Embryonic facial prominence (tissue), 1 donor: Measurements from ENCODE around the gene LSP1.
"Not testable (repeated sequence)": the region's sequence is repeated elsewhere in the genome, so short reads cannot be mapped to it uniquely, and the experiment has no call there.

ENCODE experiments used
- DNase-seq: peaks from one replicate; pipeline ENCODE4 v3.0.0-alpha.2; 2016; ENCODE audit errors: extremely low spot score

The LSP1 gene

DNA sequence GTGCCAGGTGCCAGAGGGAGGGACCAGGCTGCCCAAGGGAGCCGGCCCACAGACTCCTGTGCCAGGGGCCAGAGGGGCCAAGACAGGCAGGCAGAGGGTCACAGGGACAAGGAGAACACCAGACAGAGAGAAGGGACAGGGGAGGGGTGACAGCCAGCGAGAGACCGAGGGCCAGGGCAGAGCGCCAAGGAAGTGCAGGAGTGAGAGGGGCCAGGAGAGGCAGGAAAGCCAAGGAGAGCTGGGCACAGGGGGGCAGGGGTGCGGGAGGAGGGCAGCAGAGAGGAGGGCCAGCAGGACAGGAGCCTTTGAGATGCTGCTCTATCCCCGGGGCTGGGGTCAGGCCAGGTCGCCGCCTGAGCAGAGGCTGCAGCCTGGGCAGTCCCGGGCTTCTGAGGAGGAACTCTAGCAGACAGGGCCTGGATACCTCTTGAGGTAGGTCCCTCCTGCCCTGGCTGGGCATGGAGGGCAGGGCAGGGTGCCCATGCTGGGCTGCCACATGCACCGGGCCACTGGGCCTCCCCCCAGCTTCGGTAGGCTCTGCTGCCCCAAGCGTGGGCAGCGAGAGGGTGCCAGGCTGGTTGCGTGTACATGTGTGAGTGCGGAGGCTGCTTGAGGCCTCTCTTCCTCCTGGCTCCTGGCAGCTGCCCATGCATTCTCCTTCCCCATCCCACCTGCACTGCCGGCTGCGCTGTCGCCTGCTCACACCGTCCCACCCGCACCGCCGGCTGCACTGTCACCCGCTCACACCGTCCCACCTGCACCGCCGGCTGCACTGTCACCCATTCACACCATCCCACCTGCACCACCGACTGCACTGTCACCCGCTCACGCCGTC is 12.2 kb downstream of the LSP1 start:
- no peak for DNase-seq

- DNase-seq, result no peak
Measured at GRCh38 chr11:1866226-1866625, 13.3 kb downstream of the LSP1 start.

- DNase-seq, result no peak
Measured at GRCh38 chr11:1866776-1867175, 13.9 kb downstream of the LSP1 start.

- DNase-seq, result no peak
Measured at GRCh38 chr11:1867381-1867780, 14.5 kb downstream of the LSP1 start.

DNA sequence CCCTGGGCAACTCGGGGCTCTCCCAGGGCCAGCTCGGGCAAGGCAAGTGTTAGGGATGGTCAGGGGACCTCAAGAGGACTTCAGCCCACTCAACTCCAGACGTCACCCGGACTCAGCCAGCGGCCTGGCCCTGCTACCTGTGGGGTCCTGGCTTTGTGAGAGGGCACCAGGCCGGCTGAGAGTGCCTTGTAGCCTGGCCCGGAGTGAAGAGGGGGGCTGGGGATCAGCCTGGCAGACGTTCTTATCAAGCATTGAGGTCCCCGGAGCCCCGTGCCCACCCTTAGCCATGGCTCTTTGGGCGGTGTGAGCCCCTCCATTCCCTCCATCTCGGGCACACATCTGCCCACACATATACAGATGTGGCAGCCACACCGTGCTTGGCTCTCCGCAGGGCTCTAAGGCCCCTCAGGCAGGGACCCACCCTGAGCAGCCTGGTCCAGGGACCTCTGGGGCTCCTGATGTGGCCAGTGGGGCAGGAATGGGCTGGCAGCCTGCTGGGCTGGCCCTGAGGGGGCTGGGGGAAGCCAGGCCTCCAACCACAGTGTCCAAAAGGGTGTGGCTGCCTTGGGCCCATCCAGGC is 15.3 kb downstream of the LSP1 start:
- no peak for DNase-seq

GRCh38 chr11:1868636-1869291 is 15.9 kb downstream of the LSP1 start:
- no peak for DNase-seq

DNA sequence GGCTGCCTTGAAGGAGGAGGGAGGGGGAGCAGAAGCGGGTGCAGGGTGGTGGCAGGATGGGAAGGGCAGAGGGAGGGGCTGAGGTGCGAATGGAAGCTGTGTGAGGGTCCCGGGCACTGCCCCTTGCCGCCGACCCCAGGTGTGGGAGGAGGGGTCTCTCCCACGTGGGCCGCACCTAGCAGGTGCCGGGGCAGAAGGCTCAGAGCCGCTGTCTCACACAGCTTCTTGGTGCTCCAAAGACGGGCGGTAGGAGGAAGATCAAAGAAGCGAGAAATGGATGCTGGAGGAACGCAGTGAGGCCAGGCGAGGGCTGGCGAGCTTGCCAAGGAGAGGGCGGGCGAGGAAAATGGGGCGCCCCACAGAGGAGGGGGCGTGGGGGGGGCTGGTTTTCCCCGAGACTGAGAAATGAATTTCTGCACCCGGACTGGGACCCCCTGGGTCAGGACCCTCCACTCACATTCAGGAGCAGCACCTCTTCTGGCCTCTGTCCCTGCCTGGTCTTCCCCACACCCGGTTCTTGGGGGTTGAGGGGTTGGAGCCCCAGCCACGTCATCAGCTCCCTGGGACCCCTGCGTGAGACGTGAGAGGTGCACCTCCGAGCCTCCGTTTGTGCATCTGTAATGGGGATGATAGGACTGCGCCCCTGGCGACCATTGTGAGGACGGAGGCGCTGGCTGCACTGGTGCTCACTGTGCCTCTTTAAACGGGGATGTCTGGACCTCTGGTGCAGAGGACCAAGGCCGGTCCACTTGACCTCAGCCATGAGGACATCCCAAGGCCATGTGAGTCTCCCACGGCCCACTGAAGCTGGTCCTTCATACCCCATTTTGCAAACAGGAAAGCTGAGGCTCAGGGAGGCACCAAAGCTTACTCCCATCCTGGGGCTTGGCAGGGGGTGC is 16.8 kb downstream of the LSP1 start:
- DNase-seq, result no peak

DNA sequence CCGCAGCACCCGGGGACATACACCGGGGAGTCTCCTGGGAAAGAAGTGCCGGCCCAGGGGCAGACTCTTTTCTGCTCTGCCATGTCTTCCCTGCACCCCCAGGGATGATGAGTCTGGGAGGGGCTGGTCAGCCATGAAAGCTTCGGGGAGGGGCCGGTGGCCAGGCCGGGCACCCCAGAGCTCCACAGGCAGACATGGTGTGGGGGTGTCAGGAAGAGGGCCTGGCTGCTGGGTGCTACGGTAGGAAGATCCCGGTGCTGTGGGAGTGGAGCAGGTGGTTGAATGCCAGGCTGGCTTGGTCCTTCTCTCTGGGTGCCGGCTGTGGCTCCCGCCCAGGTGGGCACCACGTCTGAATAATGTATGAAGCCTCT is 17.4 kb downstream of the LSP1 start:
- DNase-seq, result no peak

GRCh38 chr11:1870721-1871466 is 18.0 kb downstream of the LSP1 start:
- no peak for DNase-seq

GRCh38 chr11:1871531-1871930 is 18.6 kb downstream of the LSP1 start:
- DNase-seq, result no peak

DNA sequence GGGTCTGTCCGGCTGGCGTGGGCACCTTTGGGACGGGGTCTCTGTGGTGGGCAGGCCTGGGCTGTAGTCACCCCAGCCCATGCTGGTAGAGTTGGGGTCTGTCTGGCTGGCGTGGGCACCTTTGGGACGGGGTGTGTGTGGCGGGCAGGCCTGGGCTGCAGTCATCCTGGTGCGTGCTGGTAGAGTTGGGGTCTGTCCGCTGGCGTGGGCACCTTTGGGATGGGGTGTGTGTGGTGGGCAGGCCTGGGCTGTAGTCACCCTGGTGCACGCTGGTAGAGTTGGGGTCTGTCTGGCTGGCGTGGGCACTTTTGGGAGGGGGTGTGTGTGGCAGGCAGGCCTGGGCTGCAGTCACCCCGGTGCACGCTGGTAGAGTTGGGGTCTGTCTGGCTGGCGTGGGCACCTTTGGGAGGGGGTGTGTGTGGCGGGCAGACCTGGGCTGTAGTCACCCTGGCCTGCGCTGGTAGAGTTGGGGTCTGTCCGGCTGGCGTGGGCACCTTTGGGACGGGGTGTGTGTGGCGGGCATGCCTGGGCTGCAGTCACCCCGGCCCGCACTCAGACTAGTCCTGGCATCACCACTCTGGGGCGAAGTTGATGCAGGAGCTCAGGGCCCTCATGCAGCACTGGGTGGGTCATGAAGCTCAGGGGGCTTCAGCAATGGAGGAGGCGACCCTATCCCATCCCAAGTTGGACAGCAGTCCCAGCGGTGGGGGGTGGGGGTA is 19.5 kb downstream of the LSP1 start:
- no peak for DNase-seq

- no peak for DNase-seq
Measured at GRCh38 chr11:1873048-1873812, 20.3 kb downstream of the LSP1 start.

GRCh38 chr11:1873813-1874150 is 20.9 kb downstream of the LSP1 start:
- not testable (repeated sequence) for DNase-seq

DNA sequence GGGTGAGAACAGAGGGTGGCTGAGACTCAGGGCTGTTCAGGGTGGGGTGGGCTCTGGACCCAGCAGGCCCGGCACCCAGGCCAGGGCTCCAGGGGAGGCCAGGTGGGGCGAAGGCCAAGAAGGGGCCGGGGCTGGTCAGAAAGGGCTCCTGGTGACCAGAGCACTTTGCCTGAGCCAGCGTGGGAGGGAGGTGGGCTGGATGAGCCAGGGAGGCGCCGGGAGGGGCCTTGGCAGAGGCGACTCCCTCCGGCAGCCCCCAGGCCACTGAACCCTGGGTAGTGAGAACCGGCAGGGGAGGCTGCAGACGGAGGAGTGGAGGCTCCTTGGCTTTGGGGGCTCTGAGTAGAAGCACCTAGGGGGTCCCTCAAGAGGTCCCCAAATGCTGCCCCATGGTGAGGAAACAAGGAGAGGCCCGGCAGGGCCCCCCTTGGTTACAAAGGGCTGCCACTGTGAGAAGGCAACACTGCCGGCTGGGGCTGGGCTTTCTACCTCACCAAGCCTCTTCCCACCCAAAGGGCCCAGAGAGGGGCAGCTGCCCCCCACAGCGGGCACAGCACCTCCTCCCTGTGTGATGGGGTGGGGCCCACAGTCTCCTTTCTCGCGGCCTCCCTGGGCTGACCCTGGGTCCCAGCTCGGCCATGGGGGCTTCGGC is 21.7 kb downstream of the LSP1 start:
- DNase-seq, result not testable (repeated sequence)

- no peak for DNase-seq
Measured at GRCh38 chr11:1875093-1875850, 22.4 kb downstream of the LSP1 start.

GRCh38 chr11:1875851-1876301 is 23.0 kb downstream of the LSP1 start:
- not testable (repeated sequence) for DNase-seq

GRCh38 chr11:1876361-1877063 is 23.6 kb downstream of the LSP1 start:
- DNase-seq, result no peak
